Peyer's patch (tissue), 4 donors: Measurements from ENCODE around the gene IL24. TPM values are rescaled to one million over a fixed set of nuclear protein-coding genes. Genes with fewer than 3 reads are reported as not detected.

Source experiments
- DNase-seq, 3 donors: peaks; one replicate each; pipeline ENCODE4 v3.0.0-alpha.2; 2017 to 2019
- H3K27ac ChIP-seq, 4 donors: fragments of 200-600 bp; sonication (generic); one replicate each; pipeline ENCODE4 v1.5.1; 2016 to 2019
- H3K27me3 ChIP-seq, 2 donors: fragments of 200-600 bp; sonication (generic); one replicate each; pipeline ENCODE4 v1.5.1; 2019
- H3K36me3 ChIP-seq, 3 donors: fragments of 200-600 bp; sonication (generic); one replicate each; pipeline ENCODE4 v1.5.1; 2016 to 2019
- H3K4me1 ChIP-seq, 4 donors: fragments of 200-600 bp; sonication (generic); one replicate each; pipeline ENCODE4 v1.5.1; 2016 to 2019
- H3K4me3 ChIP-seq, 4 donors: fragments of 200-600 bp; sonication (generic); 1 replicate in 3 of 4; 2 replicates in 1 of 4; pipeline ENCODE4 v1.5.1; 2016 to 2019; ENCODE audit warnings: mild to moderate bottlenecking in 1 of 4
- H3K9me3 ChIP-seq, 4 donors: fragments of 200-600 bp; sonication (generic); one replicate each; pipeline ENCODE4 v1.5.1; 2016 to 2019; ENCODE audit warnings: mild to moderate bottlenecking in 1 of 4
- CTCF ChIP-seq, 6 experiments: fragments of 450-650 bp in 4 of 6; fragments of 200-600 bp in 2 of 6; sonication (generic) in 1 of 6; IDR thresholded peaks; one replicate each; pipeline ENCODE4 v1.5.1; 2017 to 2019; ENCODE audit warnings: antibody characterized with exemption in 6 of 6, mild to moderate bottlenecking in 3 of 6, moderate library complexity in 1 of 6
- POLR2A ChIP-seq, 2 donors: fragments of 450-650 bp; IDR thresholded peaks; one replicate each; pipeline ENCODE4 v1.5.1; 2017; ENCODE audit warnings: antibody characterized with exemption in 2 of 2, mild to moderate bottlenecking in 2 of 2, moderate library complexity in 2 of 2
- total RNA-seq, 4 donors: library from RNA; depleted of rRNA; stranded (reverse); fragments of >200 nt; gene quantifications; one replicate each; pipeline ENCODE4 v1.1.0, GENCODE V29; 2016

IL24 gene
- total RNA-seq, 4 donors from 2014 or later: not detected

DNA sequence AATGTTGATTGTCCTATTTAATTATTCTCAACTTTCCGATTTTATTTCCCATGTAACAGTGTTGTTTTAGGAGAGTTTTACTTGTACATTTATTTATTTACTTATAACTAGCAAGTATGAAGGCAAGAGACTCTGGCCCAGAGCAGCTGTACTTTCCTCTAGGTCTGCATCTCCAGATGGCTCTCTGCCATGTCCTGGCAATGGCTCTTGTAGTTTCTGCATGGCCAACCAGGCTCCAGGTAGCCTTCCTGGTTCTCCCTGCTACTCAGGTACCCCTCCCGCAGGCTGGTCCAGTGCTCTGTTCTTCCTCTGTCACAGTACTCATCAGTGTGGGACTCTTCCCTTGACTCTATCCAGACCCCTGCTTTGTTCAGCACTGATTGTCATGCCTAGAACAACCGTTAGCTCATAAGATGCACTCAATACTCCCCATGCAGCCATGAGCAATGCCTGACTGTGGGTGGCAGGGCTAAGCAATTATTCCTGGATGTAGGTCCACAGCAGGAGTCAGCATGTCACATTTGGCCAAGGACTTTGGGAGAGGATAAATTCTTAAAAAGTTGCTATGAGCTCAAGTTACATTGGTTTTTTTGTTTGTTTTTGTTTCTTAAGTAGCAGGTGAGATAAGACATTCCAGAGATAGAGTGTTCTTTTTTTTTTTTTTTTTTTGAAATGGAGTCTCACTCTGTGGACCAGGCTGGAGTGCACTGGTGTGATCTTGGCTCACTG lies 42.7 kb upstream of the IL24 start:
- TF ChIP-seq CTCF (IDR thresholded peaks at IDR 0.05): no peak
- no peak for TF ChIP-seq POLR2A (IDR thresholded peaks at IDR 0.05)
- no peak overlapping the region for H3K4me3 ChIP-seq
- H3K27me3 ChIP-seq: no peaks in the 10 kb centered on the region
- H3K27ac ChIP-seq: no peak overlapping the region
- no peak for DNase-seq
- H3K36me3 ChIP-seq: no peaks in the 10 kb centered on the region
- H3K4me1 ChIP-seq: no peaks in the 10 kb centered on the region
- H3K9me3 ChIP-seq: no peaks in the 10 kb centered on the region

DNA sequence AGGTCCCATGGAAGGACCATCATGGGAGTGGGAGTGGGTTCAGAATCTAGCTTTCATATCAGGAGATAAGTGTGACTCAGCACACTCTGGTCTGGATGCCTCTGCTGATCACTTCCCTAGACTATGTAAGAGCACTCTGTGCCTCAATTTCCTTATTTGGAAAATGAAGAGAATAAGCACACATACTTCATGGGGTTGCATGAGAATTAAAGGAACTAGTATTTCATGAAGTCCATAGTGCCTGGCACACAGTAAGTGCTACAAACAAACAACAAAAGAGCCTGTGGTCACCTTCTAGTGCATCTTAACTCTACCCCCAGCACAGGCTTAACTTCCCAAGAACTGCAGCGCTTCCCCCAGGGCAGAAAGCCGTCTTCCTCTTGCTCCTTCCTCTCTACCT lies 41.4 kb upstream of the IL24 start:
- H3K9me3 ChIP-seq: no peaks in the 10 kb centered on the region
- no peak for DNase-seq
- no peaks in the 10 kb centered on the region for H3K36me3 ChIP-seq
- H3K27ac ChIP-seq: no peak overlapping the region
- TF ChIP-seq CTCF (IDR thresholded peaks at IDR 0.05): no peak
- no peak for TF ChIP-seq POLR2A (IDR thresholded peaks at IDR 0.05)
- H3K27me3 ChIP-seq: no peaks in the 10 kb centered on the region
- no peak overlapping the region for H3K4me3 ChIP-seq
- no peaks in the 10 kb centered on the region for H3K4me1 ChIP-seq

DNA sequence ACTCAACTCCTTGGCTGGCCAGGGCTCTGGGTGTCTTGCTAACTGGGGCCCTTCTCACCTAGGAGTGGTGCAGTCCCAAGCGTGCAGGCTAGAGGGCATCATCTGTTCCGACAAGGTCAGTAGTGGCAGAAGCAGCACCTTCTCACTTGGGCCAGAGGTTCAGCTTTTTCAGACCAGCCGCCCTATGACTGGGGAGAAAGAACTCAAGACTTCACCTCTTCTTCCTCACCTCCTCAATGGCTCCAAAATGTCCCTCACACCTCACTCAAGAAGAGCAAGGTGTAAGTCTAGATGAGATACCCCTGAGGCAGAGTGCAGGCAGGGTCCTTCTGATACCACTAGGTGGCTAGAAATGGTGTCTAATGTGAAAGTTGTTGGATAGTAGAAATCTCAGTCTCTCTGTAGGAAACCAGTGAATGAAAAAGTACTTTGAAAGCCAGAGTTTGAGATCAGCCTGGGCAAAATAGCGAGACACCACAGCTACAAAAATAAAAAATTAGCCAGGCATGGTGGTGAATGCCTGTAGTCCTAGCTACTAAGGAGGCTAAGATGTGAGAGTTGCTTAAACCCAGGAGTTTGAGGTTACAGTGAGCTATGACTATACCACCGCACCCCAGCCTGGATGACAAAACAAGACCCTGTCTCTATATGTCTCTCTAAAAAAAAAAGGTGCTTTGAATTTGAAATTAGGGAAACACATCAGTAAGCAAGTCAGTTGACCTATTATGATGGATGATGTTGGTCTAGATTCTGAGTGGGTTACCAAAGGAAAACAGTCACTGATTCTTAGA lies 40.4 kb upstream of the IL24 start:
- no peaks in the 10 kb centered on the region for H3K9me3 ChIP-seq
- no peak overlapping the region for H3K4me3 ChIP-seq
- no peaks in the 10 kb centered on the region for H3K4me1 ChIP-seq
- H3K36me3 ChIP-seq: no peaks in the 10 kb centered on the region
- no peak for DNase-seq
- TF ChIP-seq CTCF (IDR thresholded peaks at IDR 0.05): peak in 3 of 6 experiments; percentile 26 to 32 (median 31)
- no peak for TF ChIP-seq POLR2A (IDR thresholded peaks at IDR 0.05)
- H3K27me3 ChIP-seq: no peaks in the 10 kb centered on the region
- H3K27ac ChIP-seq: no peak overlapping the region

DNA sequence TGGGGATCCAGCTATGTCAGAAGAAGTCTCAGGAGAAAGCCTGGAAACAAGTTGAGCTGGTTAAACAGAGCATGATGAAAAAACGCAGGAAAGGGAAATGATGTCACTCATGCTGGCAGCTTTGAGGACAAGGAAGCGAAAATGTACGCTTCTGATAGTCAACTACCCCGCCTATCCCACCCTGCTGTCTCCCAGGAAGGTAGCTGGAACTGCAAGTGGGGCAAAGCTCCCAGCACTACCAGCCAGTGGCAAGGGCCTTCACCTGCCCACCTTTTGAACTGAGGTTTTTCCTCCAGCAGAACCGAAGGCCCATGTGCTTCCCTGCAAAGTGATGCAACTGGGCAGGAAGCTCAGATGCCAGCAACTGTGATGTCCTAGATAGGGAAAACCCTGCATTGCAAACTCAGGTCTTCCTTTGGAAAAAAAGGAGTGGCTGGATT lies 38.1 kb upstream of the IL24 start:
- Histone ChIP-seq H3K4me3 (no peak overlapping the region), H3K4me1 (no peaks in the 10 kb centered on the region), H3K27ac (no peak overlapping the region), H3K27me3 (no peaks in the 10 kb centered on the region), H3K36me3 (no peaks in the 10 kb centered on the region), H3K9me3 (no peaks in the 10 kb centered on the region)
- TF ChIP-seq POLR2A (IDR thresholded peaks at IDR 0.05): no peak
- TF ChIP-seq CTCF (IDR thresholded peaks at IDR 0.05): no peak
- DNase-seq: no peak

DNA sequence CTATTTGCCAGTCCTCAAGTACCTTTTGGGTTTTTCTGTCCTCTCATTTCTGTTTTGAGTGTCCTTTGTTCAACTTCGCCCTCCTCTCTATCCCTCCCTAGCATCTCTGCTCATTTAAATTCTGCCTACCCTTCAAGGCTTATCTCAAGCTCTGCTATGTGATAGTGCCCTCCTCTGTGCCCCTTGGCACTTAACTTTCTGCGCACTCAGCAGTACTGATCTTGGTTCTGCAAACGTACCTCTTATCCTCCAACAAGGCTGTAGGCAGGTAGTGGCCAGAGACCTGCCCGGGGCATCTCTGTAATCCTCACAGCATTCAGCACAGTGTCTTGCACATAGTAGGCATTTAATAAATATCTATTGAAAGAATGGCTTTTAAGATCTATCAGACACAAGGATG lies 37.1 kb upstream of the IL24 start:
- no peak for DNase-seq
- H3K9me3 ChIP-seq: no peaks in the 10 kb centered on the region
- TF ChIP-seq CTCF (IDR thresholded peaks at IDR 0.05) (no peak), POLR2A (IDR thresholded peaks at IDR 0.05) (no peak)
- H3K36me3 ChIP-seq: no peaks in the 10 kb centered on the region
- no peak overlapping the region for H3K4me3 ChIP-seq
- no peaks in the 10 kb centered on the region for H3K27me3 ChIP-seq
- no peak overlapping the region for H3K27ac ChIP-seq
- H3K4me1 ChIP-seq: no peaks in the 10 kb centered on the region
